H9 (cell line): ENCODE measurements around the gene PRSS8. TPM values are rescaled to one million over a fixed set of nuclear protein-coding genes. Genes with fewer than 3 reads are reported as not detected.

ENCODE experiments used
- DNase-seq: peaks from one replicate; pipeline ENCODE4 v3.0.0-alpha.2; 2017
- H2AFZ ChIP-seq: one replicate; pipeline ENCODE4 v1.6.1; 2013; ENCODE audit warnings: mild to moderate bottlenecking, low read length, control low read depth, moderate library complexity
- H2AK5ac ChIP-seq: 2 replicates; pipeline ENCODE4 v1.6.1; 2013; ENCODE audit warnings: low read length, control low read depth, mixed read lengths; ENCODE audit not compliant: insufficient read length
- H2BK120ac ChIP-seq: one replicate; pipeline ENCODE4 v1.6.1; 2013; ENCODE audit warnings: low read depth, mild to moderate bottlenecking, low read length, control low read depth, inconsistent platforms; ENCODE audit not compliant: poor library complexity, severe bottlenecking
- H2BK12ac ChIP-seq: 2 replicates; pipeline ENCODE4 v1.6.1; 2013; ENCODE audit warnings: low read length, control low read depth, mixed read lengths, low read depth; ENCODE audit not compliant: insufficient read length
- H2BK15ac ChIP-seq: 2 replicates; pipeline ENCODE4 v1.6.1; 2013; ENCODE audit warnings: low read depth, low read length, control low read depth
- H2BK20ac ChIP-seq: one replicate; pipeline ENCODE4 v1.6.1; 2013; ENCODE audit warnings: low read depth, mild to moderate bottlenecking, low read length, control low read depth, inconsistent platforms; ENCODE audit not compliant: poor library complexity, severe bottlenecking
- H2BK5ac ChIP-seq: 2 replicates; pipeline ENCODE4 v1.6.1; 2013; ENCODE audit warnings: low read length, control low read depth, mixed read lengths; ENCODE audit not compliant: insufficient read length
- H3K14ac ChIP-seq: 2 replicates; pipeline ENCODE4 v1.6.1; 2013; ENCODE audit warnings: low read length, control low read depth; ENCODE audit not compliant: insufficient read depth
- H3K18ac ChIP-seq: 2 replicates; pipeline ENCODE4 v1.6.1; 2013; ENCODE audit warnings: low read depth, mild to moderate bottlenecking, mixed read lengths, low read length, control low read depth; ENCODE audit not compliant: insufficient read length
- H3K23ac ChIP-seq: 2 replicates; pipeline ENCODE4 v1.6.1; 2013; ENCODE audit warnings: low read length, control low read depth, mixed read lengths, low read depth; ENCODE audit not compliant: insufficient read length
- H3K23me2 ChIP-seq: 2 replicates; pipeline ENCODE4 v1.6.1; 2013; ENCODE audit warnings: low read depth, mild to moderate bottlenecking, mixed read lengths, low read length, control low read depth; ENCODE audit not compliant: insufficient read length, poor library complexity, severe bottlenecking
- H3K27ac ChIP-seq: 2 replicates; pipeline ENCODE4 v1.5.1; 2013; ENCODE audit warnings: low read length, control low read depth, mixed read lengths, low read depth; ENCODE audit not compliant: insufficient read length
- H3K27me3 ChIP-seq: 2 replicates; pipeline ENCODE4 v1.6.1; 2013; ENCODE audit warnings: low read length, control low read depth, inconsistent platforms; ENCODE audit not compliant: insufficient read depth
- H3K4ac ChIP-seq: 2 replicates; pipeline ENCODE4 v1.6.1; 2013; ENCODE audit warnings: low read depth, mild to moderate bottlenecking, control low read depth, inconsistent platforms, low read length, moderate library complexity
- H3K4me1 ChIP-seq: 2 replicates; pipeline ENCODE4 v1.6.1; 2013; ENCODE audit warnings: low read length, control low read depth, inconsistent platforms; ENCODE audit not compliant: insufficient read depth
- H3K4me2 ChIP-seq: 2 replicates; pipeline ENCODE4 v1.6.1; 2013; ENCODE audit warnings: low read length, control low read depth, mixed read lengths; ENCODE audit not compliant: insufficient read length, insufficient read depth
- H3K56ac ChIP-seq: 2 replicates; pipeline ENCODE4 v1.6.1; 2013; ENCODE audit warnings: low read depth, mild to moderate bottlenecking, mixed read lengths, low read length, control low read depth; ENCODE audit not compliant: insufficient read length
- H3K79me1 ChIP-seq: 2 replicates; pipeline ENCODE4 v1.6.1; 2013; ENCODE audit warnings: low read depth, mild to moderate bottlenecking, moderate library complexity, low read length, control low read depth, inconsistent platforms; ENCODE audit not compliant: insufficient read depth, poor library complexity, severe bottlenecking
- H3K79me2 ChIP-seq: 2 replicates; pipeline ENCODE4 v1.6.1; 2013; ENCODE audit warnings: low read length, control low read depth, inconsistent platforms; ENCODE audit not compliant: insufficient read depth
- H3K9ac ChIP-seq: 2 replicates; pipeline ENCODE4 v1.6.1; 2013; ENCODE audit warnings: low read length, control low read depth, mixed read lengths; ENCODE audit not compliant: insufficient read length; ENCODE audit errors: extremely low read depth
- H3K9me3 ChIP-seq: one replicate; pipeline ENCODE4 v1.6.1; 2013; ENCODE audit warnings: low read depth, low read length, inconsistent platforms; ENCODE audit not compliant: control insufficient read depth
- H3T11ph ChIP-seq: one replicate; pipeline ENCODE4 v1.6.1; 2013; ENCODE audit warnings: mild to moderate bottlenecking, low read length, control low read depth, inconsistent platforms
- H4K20me1 ChIP-seq: one replicate; pipeline ENCODE4 v1.6.1; 2013; ENCODE audit not compliant: control insufficient read depth, insufficient read length, insufficient read depth
- H4K5ac ChIP-seq: 2 replicates; pipeline ENCODE4 v1.6.1; 2013; ENCODE audit warnings: low read depth, mild to moderate bottlenecking, mixed read lengths, low read length, control low read depth; ENCODE audit not compliant: insufficient read length
- H4K8ac ChIP-seq: replicated peaks from 2 replicates; pipeline ENCODE4 v1.6.1; 2013; ENCODE audit warnings: low read length, control low read depth, mixed read lengths, low read depth; ENCODE audit not compliant: insufficient read length
- H4K91ac ChIP-seq: 2 replicates; pipeline ENCODE4 v1.6.1; 2013; ENCODE audit warnings: low read depth, mild to moderate bottlenecking, moderate library complexity, mixed read lengths, low read length, control low read depth; ENCODE audit not compliant: insufficient read length
- H3K27ac Mint-ChIP-seq, 3 experiments: 2 replicates in 2 of 3; 3 replicates in 1 of 3; pipeline ENCODE4 v1.8.0; 2020 to 2021; ENCODE audit warnings: mixed read lengths in 3 of 3, mild to moderate bottlenecking in 1 of 3, moderate library complexity in 1 of 3
- H3K27me3 Mint-ChIP-seq: 2 replicates; pipeline ENCODE4 v1.8.0; 2021; ENCODE audit warnings: low read depth, mild to moderate bottlenecking, moderate library complexity, mixed read lengths
- H3K36me3 Mint-ChIP-seq, 3 experiments: 2 replicates in 2 of 3; 3 replicates in 1 of 3; pipeline ENCODE4 v1.8.0; 2020 to 2021; ENCODE audit warnings: low read depth in 3 of 3, mixed read lengths in 3 of 3; ENCODE audit not compliant: insufficient read depth in 1 of 3
- H3K4me1 Mint-ChIP-seq, 2 experiments: 2 replicates each; pipeline ENCODE4 v1.8.0; 2020; ENCODE audit warnings: mixed read lengths in 2 of 2
- H3K4me3 Mint-ChIP-seq, 2 experiments: 2 replicates in 1 of 2; 3 replicates in 1 of 2; pipeline ENCODE4 v1.8.0; 2020 to 2021; ENCODE audit warnings: mild to moderate bottlenecking in 2 of 2, mixed read lengths in 2 of 2, moderate library complexity in 1 of 2
- H3K9me3 Mint-ChIP-seq, 2 experiments: 2 replicates in 1 of 2; 3 replicates in 1 of 2; pipeline ENCODE4 v1.8.0; 2020; ENCODE audit warnings: mild to moderate bottlenecking in 2 of 2, mixed read lengths in 2 of 2, moderate library complexity in 1 of 2
- WGBS: extraction: QIAGEN DNeasy Blood & Tissue Kit; methylation state at CpG from one replicate; pipeline ENCODE4 v1.1.7; 2013; ENCODE audit warnings: missing lambda C conversion rate, low lambda C conversion rate, mixed read lengths; ENCODE audit not compliant: insufficient read length; ENCODE audit errors: extremely low coverage; 5-methylcytosine and 5-hydroxymethylcytosine counted together
- total RNA-seq: library from RNA; stranded (reverse); gene quantifications from 2 replicates; pipeline ENCODE4 v1.2.1, GENCODE V29; 2021
- TF ChIP-seq, protein P1 (sequence below): fragments of 200-600 bp; sonication (generic); conservative IDR thresholded peaks from 3 replicates; pipeline ENCODE4 v1.8.0; 2021; ENCODE audit warnings: antibody characterized with exemption, mild to moderate bottlenecking

PRSS8 gene
- total RNA-seq, 1 experiment from 2014 or later = 64.0 TPM

DNA sequence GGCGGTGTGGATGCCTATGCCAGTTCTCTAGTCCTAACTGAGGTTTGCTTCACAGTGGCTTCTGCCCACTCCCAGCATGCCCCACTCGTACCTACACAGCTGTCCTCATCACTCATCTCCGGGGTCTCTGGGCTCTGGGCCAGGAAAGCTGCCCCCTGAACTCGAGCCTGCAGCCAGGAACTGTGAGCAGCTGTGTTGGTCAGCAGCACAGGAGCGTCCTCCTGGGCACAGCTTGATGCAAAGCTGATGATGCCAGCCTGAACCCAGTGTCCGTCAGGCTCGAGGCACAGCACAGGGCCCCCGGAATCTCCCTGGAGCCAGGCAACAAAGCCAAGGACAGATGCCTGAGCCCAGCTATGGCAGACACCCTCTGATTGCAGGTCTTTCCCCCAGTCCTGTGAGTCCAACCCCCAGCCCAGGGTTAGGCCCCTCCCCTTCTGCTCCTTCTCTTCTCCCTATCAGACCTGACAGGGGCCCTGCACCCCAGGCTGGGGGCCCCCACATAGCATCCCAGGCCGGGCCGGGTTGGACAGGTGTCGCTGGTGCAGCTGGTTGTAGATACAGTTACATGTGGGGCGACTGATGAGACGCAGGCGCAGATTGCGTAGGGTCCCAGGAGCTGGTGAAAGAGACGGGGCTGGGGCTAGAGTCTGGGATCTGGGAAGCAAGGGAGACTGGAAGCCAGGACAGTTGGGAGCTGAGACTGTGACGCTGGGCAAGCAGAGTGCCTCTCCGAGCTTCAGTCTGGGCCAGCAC lies 49.5 kb downstream of the PRSS8 start:
- no CpG with 5 or more reads among the region's 18 CpGs for WGBS
- H4K20me1 ChIP-seq = no peaks in the 10 kb centered on the region
- TF ChIP-seq, protein P1, sequence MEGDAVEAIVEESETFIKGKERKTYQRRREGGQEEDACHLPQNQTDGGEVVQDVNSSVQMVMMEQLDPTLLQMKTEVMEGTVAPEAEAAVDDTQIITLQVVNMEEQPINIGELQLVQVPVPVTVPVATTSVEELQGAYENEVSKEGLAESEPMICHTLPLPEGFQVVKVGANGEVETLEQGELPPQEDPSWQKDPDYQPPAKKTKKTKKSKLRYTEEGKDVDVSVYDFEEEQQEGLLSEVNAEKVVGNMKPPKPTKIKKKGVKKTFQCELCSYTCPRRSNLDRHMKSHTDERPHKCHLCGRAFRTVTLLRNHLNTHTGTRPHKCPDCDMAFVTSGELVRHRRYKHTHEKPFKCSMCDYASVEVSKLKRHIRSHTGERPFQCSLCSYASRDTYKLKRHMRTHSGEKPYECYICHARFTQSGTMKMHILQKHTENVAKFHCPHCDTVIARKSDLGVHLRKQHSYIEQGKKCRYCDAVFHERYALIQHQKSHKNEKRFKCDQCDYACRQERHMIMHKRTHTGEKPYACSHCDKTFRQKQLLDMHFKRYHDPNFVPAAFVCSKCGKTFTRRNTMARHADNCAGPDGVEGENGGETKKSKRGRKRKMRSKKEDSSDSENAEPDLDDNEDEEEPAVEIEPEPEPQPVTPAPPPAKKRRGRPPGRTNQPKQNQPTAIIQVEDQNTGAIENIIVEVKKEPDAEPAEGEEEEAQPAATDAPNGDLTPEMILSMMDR = no peak

More for the DNA sequence above, 49.5 kb downstream of the PRSS8 start:
- H2AFZ ChIP-seq = no peak overlapping the region
- no peak overlapping the region for H3K4me2 ChIP-seq
- H3K4ac ChIP-seq = no peak overlapping the region
- H3K56ac ChIP-seq = no peak overlapping the region
- peak overlapping the region in 1 of 2 experiments; percentile 47; a peak in 1 of 5 replicates for H3K4me3 Mint-ChIP-seq
- no peak overlapping the region for H3K9ac ChIP-seq
- no peak overlapping the region for H2BK15ac ChIP-seq
- H3K27ac ChIP-seq = no peak overlapping the region
- no peaks in the 10 kb centered on the region for H3K79me2 ChIP-seq
- H3K9me3 ChIP-seq = no peaks in the 10 kb centered on the region
- no peak overlapping the region for H2BK120ac ChIP-seq
- H3K23me2 ChIP-seq = no peaks in the 10 kb centered on the region
- peak; percentile 26 for DNase-seq
- H3K79me1 ChIP-seq = peaks cover under 1% of the 10 kb centered on the region
- H3K4me1 Mint-ChIP-seq = peaks cover 0 to 3% of the 10 kb centered on the region in 2 experiments; a peak in 1 of 4 replicates
- no peak overlapping the region for H2BK12ac ChIP-seq
- no peak overlapping the region for H3K18ac ChIP-seq
- H3K27ac Mint-ChIP-seq = peak overlapping the region in 1 of 3 experiments; percentile 92; a peak in 3 of 7 replicates
- no peak overlapping the region for H4K5ac ChIP-seq
- H2AK5ac ChIP-seq = no peak overlapping the region
- H2BK5ac ChIP-seq = no peak overlapping the region
- no peaks in the 10 kb centered on the region for H3K27me3 ChIP-seq
- no peak overlapping the region for H4K91ac ChIP-seq
- no peak overlapping the region for H4K8ac ChIP-seq
- H2BK20ac ChIP-seq = no peak overlapping the region
- H3K14ac ChIP-seq = no peak overlapping the region
- no peak overlapping the region for H3K23ac ChIP-seq
- H3K36me3 Mint-ChIP-seq = peaks cover 6 to 28% (median 26%) of the 10 kb centered on the region in 3 experiments; a peak in 6 of 7 replicates
- H3K27me3 Mint-ChIP-seq = no peaks in the 10 kb centered on the region
- no peaks in the 10 kb centered on the region for H3K4me1 ChIP-seq
- no peak overlapping the region for H3T11ph ChIP-seq
- no peaks in the 10 kb centered on the region for H3K9me3 Mint-ChIP-seq
